Thoracic aorta (tissue), 2 donors: Measurements from ENCODE around the gene MX1. TPM values are rescaled to one million over a fixed set of nuclear protein-coding genes. Genes with fewer than 3 reads are reported as not detected.

Experiments
- ATAC-seq: fragments of 150-250 bp; one replicate; pipeline ENCODE4 v1.8.0; 2017; ENCODE audit warnings: low read depth; ENCODE audit not compliant: insufficient number of reproducible peaks, low FRiP score
- DNase-seq: peaks from one replicate; pipeline ENCODE4 v3.0.0-alpha.2; 2020; ENCODE audit warnings: low spot score
- H3K27ac ChIP-seq, 2 donors: fragments of 200-600 bp; sonication (generic); 1 replicate in 1 of 2; 2 replicates in 1 of 2; pipeline ENCODE4 v1.5.1; 2016; ENCODE audit warnings: mild to moderate bottlenecking in 2 of 2, moderate library complexity in 2 of 2
- H3K27me3 ChIP-seq: fragments of 200-600 bp; sonication (generic); replicated peaks from 2 replicates; pipeline ENCODE4 v1.6.0; 2016; ENCODE audit warnings: mild to moderate bottlenecking; ENCODE audit not compliant: insufficient read depth
- H3K36me3 ChIP-seq: fragments of 200-600 bp; sonication (generic); one replicate; pipeline ENCODE4 v1.5.1; 2016
- H3K4me1 ChIP-seq, 2 donors: fragments of 200-600 bp; sonication (generic); 1 replicate in 1 of 2; 2 replicates in 1 of 2; pipeline versions ENCODE4 v1.5.1 to v1.6.0; 2016; ENCODE audit warnings: low read depth in 2 of 2, mild to moderate bottlenecking in 1 of 2; ENCODE audit not compliant: control insufficient read depth in 1 of 2
- H3K4me3 ChIP-seq: fragments of 200-600 bp; sonication (generic); 2 replicates; pipeline ENCODE4 v1.5.1; 2016; ENCODE audit warnings: mild to moderate bottlenecking
- H3K9me3 ChIP-seq: fragments of 200-600 bp; sonication (generic); 2 replicates; pipeline ENCODE4 v1.5.1; 2016
- total RNA-seq, 2 donors: library from RNA; depleted of rRNA; stranded (reverse); fragments of >200 nt; gene quantifications; one replicate each; pipeline versions ENCODE4 v1.1.0 to v1.2.3, GENCODE V29; 2016
- TF ChIP-seq, protein P1 (sequence below): fragments of 200-600 bp; sonication (generic); IDR thresholded peaks from one replicate; pipeline ENCODE4 v1.5.1; 2019; ENCODE audit warnings: antibody characterized with exemption

Gene MX1
- total RNA-seq, 2 donors from 2014 or later, result 60.0 to 79.9 TPM

GRCh38 chr21:41435706-41436105 lies 9.7 kb downstream of the MX1 start:
- H3K27me3 ChIP-seq, result no peaks in the 10 kb centered on the region
- H3K4me3 ChIP-seq, result no peak overlapping the region
- peaks cover 4% of the 10 kb centered on the region for H3K9me3 ChIP-seq
- DNase-seq (no peak), ATAC-seq (no peak)
- H3K4me1 ChIP-seq, result no peaks in the 10 kb centered on the region
- TF ChIP-seq, protein P1, sequence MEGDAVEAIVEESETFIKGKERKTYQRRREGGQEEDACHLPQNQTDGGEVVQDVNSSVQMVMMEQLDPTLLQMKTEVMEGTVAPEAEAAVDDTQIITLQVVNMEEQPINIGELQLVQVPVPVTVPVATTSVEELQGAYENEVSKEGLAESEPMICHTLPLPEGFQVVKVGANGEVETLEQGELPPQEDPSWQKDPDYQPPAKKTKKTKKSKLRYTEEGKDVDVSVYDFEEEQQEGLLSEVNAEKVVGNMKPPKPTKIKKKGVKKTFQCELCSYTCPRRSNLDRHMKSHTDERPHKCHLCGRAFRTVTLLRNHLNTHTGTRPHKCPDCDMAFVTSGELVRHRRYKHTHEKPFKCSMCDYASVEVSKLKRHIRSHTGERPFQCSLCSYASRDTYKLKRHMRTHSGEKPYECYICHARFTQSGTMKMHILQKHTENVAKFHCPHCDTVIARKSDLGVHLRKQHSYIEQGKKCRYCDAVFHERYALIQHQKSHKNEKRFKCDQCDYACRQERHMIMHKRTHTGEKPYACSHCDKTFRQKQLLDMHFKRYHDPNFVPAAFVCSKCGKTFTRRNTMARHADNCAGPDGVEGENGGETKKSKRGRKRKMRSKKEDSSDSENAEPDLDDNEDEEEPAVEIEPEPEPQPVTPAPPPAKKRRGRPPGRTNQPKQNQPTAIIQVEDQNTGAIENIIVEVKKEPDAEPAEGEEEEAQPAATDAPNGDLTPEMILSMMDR, result no peak
- peaks cover 60% of the 10 kb centered on the region for H3K36me3 ChIP-seq
- H3K27ac ChIP-seq, result no peak overlapping the region

DNA sequence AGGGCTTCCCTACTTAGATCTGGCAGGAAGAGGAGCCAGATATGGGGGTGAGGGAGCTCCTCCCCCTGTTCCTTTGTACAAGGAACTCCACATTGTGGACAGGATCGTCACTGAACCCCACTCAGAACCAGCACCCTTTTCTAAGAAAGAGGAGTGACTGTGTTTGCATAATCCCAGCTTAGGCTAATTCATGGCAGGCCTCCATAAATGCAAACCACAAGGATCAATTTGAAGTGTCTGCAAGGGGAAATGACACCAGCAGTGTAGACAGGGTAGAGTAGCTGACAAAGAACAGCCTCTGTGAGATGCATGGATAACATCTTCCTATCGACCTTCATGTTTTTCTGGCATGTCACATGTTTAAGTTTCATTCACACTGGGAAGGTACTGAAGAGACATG lies 11.7 kb downstream of the MX1 start:
- H3K4me1 ChIP-seq, result no peaks in the 10 kb centered on the region
- H3K27ac ChIP-seq, result no peak overlapping the region
- DNase-seq (no peak), ATAC-seq (no peak)
- no peak overlapping the region for H3K4me3 ChIP-seq
- peaks cover 4% of the 10 kb centered on the region for H3K9me3 ChIP-seq
- TF ChIP-seq, protein P1, result no peak
- H3K36me3 ChIP-seq, result peaks cover 70% of the 10 kb centered on the region
- no peaks in the 10 kb centered on the region for H3K27me3 ChIP-seq

GRCh38 chr21:41438425-41439113 lies 12.5 kb downstream of the MX1 start:
- DNase-seq (no peak), ATAC-seq (no peak)
- Histone ChIP-seq H3K27me3 (no peaks in the 10 kb centered on the region), H3K36me3 (peaks cover 65% of the 10 kb centered on the region), H3K4me3 (no peak overlapping the region), H3K9me3 (peaks cover 4% of the 10 kb centered on the region), H3K27ac (no peak overlapping the region), H3K4me1 (no peaks in the 10 kb centered on the region)
- TF ChIP-seq, protein P1, result no peak

- TF ChIP-seq, protein P1, result no peak
- Histone ChIP-seq H3K27ac (no peak overlapping the region), H3K9me3 (peaks cover 4% of the 10 kb centered on the region), H3K4me1 (no peaks in the 10 kb centered on the region), H3K36me3 (peaks cover 59% of the 10 kb centered on the region), H3K27me3 (no peaks in the 10 kb centered on the region), H3K4me3 (no peak overlapping the region)
- ATAC-seq (no peak), DNase-seq (no peak)
Measured at GRCh38 chr21:41439248-41439647, 13.2 kb downstream of the MX1 start.

DNA sequence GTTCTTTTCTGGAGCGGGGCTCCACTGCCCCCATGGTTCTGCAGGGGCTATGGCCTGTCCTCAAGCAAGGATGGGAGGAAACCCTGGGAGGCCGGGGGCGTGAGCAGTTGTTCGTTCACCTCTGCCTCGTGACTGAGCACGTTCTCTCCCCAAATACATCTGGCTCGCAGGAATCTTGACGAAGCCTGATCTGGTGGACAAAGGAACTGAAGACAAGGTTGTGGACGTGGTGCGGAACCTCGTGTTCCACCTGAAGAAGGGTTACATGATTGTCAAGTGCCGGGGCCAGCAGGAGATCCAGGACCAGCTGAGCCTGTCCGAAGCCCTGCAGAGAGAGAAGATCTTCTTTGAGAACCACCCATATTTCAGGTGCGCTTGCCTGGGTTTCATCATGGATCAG lies 15.5 kb downstream of the MX1 start:
- TF ChIP-seq, protein P1, result no peak
- no peaks in the 10 kb centered on the region for H3K27me3 ChIP-seq
- no peak overlapping the region for H3K4me3 ChIP-seq
- DNase-seq, result no peak
- no peaks in the 10 kb centered on the region for H3K9me3 ChIP-seq
- no peaks in the 10 kb centered on the region for H3K4me1 ChIP-seq
- ATAC-seq, result no peak
- no peak overlapping the region for H3K27ac ChIP-seq
- H3K36me3 ChIP-seq, result peaks cover 51% of the 10 kb centered on the region
